GM19099 (cell line): ENCODE results near the gene MALRD1.

Source experiments
- POLR2A ChIP-seq: IDR thresholded peaks from 3 replicates; pipeline ENCODE4 v1.6.1; 2011; ENCODE audit warnings: low read depth; ENCODE audit not compliant: insufficient read length; ENCODE audit errors: extremely low read depth

The MALRD1 gene

DNA sequence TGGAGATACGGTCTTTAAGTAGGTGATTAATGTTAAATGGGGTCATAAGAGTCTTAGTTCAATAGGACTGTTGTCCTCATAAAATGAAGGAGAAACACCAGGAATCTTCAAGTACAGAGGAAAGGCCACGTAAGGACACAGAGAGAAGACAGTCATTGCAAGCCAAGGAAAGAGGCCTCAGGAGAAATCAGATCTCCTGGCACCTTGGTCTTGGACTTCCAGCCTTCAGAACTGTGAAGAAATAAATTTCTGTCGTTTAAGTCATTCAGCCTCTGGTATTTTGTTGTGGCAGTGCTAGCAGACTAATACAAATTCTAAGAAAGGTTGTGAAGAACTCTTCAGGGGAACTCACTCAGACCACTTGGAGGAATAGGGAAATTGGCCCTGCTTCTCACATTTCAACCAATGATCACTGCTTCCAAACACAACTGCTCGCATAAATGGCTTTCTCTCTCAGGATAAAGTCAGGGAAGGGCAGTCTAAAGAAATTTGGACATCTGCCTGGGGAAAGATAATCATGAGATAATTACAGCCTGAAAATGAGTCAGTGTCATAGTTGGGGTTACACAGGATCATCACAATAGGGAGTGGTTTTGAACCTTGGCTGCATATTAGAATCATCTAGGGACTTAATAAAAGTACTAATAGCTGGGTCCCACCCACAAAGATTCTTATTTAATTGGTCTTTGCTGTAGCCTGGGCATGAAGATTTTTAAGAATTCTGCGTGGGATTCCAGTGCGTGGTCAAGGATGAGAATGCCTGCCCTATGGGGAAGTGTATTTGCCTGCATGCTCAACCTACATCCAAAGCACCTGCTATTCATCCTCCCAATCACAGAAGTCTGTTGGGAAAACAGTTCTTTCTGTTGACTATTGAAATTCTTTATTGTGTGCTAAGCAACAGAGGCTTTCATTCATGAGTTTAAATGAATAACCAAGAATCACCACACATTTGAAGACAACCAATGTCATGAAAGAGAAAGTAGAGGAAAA lies 457.0 kb downstream of the MALRD1 start:
- no peak for TF ChIP-seq POLR2A

DNA sequence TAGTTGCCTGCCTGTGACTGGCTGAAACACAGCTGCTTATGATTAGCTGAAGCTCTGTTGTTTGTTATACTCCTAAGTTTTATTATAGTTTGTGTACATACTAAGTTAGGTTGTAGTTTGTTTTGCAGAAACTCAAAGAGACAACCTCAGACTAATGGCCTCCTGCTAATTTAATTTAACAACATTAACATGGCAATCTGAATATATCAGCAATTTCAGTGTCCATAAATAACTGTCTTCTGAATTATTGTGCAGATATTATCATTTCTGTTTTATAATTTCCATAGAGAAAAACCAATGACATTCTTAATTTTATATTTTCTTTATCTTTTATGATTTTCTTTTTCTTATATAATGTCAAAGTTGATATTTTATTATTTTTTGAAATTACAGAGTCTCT lies 469.5 kb downstream of the MALRD1 start:
- TF ChIP-seq POLR2A = no peak

DNA sequence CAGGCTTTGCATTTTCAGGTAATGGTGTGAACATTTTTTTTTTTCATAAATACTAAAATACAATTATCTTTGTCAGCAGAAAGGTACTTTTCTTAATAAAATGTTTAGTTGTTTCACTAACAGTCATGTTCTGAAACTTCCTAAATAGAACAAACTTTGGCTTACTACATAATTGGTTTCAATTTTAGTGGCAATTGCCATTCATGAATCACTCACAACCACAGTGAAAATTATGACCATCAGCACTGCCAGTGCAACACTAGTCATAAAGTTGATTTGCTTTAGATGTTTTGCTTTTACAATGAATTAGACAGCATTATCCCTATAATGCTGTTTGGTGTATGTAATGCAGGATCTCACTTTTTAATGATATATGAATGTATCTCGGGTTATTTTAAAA lies 470.0 kb downstream of the MALRD1 start:
- TF ChIP-seq POLR2A = no peak

DNA sequence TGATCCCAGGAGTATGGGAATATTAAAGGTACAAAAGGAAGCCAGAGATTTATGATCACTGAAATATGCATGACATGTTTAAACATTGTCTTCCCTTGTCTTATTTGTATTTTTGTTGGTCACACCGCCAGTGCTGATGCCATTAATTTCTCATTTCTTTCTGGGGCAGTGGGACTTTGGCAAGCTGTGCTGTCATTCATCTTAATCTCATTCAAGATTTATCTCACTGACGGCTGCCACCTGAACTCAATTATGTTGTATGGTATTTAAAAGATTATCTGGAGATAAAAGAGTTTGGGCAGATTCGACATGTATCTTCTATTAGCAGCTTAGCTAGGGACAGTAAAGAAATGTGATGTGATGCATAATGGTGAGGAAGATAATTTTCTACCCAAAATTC lies 482.7 kb downstream of the MALRD1 start:
- no peak for TF ChIP-seq POLR2A

DNA sequence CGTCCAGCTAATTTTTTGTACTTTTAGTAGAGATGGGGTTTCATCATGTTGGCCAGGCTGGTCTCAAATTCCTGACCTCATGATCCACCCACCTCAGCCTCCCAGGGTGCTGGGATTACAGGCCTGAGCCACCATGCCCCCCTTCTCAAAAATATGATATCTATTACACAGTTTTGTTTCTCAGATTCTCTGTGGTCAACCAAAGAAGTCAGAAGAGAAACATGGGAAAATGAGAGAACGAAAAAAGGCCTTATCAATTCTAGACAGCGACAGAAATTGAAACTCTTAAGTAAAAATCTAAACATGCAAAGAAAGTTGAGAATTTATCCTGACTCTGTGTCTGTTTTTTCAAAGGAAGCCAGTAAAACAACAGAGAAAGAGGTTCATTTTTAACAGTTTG lies 483.8 kb downstream of the MALRD1 start:
- no peak for TF ChIP-seq POLR2A

DNA sequence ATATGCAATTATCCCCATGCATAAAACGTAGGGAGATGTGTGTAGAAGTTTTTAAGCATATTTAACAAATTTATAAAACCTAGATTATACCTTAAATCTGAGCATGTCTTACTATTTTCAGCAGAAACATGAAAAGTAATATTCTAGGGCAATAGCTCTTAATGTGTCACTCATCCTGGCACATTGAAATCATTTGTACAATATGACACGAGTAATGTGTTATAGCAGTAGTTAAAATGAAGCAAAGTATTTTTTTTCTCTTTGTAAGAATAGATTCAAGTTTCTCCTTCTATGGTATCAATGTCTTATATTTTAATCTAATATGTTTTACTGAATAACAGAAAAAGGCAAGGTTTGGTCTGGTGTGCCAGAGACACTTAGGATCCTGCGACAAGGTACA lies 492.7 kb downstream of the MALRD1 start:
- TF ChIP-seq POLR2A = no peak

DNA sequence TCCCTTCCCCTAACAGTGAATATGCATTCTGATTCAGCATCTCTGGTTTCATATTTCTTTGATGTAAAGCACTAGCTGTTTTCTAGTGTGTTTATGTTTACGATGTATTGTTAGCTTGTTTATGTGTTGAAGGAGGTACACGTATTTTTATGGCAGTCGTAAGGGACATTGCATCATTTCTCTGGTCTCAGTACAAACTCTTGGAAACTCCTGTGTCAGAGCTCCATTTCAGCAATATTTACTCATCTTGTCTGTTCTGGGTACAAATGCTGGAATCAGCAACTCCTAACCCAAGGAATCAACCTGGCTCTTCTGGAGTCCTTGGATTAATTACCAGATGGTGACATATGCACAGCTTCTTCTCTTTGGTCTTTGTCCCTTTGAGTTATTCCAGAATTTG lies 497.6 kb downstream of the MALRD1 start:
- no peak for TF ChIP-seq POLR2A

DNA sequence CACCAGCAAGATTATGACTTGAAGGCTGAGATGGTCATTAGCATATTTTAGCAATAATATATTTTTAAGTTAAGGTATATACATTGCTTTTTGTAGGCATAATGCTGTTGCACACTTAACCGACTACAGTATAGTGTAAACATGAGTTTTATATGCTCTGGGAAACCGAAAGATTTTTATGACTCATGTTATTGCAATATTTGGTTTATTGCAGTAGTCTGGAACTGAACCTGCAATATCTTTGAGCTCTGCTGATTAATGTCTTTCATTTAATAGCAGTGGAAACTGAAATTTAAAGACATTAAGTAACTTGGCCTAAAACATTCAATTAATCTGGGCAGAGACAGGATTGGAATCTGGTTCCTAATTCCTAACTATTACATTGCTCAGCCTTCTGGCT lies 500.9 kb downstream of the MALRD1 start:
- no peak for TF ChIP-seq POLR2A

DNA sequence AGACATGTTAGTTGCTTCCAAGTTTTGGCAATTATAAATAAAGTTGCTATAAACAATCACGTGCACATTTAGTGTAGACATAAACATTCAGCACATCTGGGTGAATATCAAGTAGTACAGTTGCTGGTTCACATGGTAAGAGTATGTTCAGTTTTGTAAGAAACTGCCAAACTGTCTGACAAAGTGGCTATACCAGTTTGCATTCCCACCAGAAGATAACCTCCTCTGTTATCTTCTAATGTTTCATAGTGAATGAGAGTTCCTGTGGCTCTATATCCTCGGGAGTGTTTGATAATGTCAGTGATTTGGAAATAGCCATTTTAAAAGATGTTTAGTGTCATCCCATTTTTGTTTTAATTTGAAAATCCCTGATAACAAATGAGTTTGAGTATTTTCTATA lies 508.1 kb downstream of the MALRD1 start:
- no peak for TF ChIP-seq POLR2A

DNA sequence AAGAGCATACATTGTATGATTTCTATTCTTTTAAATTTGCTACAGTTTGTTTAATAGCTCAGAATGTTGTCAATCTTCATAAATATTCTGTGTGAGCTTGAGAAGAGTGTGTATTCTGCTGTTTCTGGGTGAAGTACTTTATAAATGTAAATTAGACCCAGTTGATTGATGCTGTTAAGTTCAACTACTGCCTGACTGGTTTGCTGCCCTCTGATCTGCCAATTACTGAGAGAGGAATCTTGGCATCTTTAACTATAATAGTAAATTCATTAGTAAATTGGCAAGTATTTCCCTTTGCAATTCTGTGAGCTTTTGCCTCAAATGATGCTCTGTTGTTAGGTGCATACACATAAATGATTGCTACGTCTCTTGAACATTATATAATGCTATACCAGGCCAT lies 512.6 kb downstream of the MALRD1 start:
- TF ChIP-seq POLR2A = no peak

DNA sequence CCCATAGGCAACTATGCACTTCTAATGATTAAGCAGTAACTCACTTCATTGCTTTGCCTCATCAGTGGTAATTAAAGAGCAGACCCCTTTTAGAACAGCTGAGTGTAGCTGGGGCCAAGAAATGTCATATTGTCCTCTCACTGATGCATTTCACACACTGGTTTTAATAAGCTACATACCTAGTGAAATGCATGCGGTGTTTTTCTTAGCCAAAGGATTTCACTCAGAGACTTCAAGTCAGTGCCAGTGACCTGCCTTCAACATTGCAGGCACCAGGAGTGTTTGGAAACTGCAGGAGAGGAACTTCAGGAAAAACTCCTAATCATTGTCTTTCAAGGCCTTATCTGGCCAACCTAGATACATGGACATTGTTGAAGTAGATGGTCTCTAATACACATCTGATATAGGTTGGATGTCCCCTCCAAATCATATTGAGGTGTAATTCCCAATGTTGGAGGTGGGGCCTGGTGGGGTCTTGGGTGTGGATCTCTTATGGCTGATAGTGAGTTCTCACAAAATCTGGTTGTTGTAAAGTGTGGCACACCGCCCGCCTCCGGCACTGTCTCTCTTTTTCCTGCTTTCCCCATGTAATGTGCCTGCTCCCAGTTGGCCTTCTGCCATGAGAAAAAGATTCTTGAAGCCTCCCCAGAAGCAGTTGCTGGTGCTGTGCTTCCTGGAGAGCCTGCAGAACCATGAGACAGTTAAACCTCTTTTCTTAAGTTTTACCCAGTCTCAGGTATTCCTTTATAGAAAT lies 515.0 kb downstream of the MALRD1 start:
- no peak for TF ChIP-seq POLR2A

DNA sequence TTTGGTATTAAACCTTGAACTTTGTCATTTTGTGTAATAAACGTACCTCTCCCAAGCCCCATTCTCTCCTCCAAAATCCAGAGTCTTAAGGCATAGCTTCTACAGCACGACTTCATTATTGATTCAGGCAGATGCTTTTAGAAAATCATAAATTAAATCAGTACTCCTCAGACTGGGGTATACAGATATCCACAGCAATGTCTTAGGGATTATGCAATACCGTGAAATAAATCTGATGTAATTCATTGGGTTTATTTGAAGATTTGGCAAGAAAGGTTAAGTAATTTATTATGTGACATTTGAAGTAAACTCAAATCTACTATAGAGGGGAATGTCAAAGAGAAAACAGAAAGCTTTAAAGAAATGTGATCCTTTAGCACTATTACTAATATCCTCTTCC lies 521.5 kb downstream of the MALRD1 start:
- no peak for TF ChIP-seq POLR2A

DNA sequence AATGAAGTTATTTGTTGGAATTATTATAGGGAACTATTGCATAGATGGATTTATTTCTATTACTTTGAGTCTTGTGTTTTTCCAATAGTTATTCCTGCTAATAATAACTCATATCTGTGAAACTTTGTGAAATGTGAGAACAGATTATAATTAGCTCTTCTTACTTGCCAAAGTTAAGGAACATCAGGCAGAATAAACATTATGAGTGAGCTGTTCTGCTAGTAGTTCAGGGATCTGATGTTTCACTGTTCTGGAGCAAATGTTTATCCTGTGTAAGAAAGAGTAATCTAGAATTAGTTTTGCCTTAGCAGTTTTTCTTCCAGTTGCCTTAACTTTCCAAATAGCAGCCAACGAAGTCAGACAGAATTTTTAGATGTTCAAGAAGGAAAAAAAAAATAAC lies 522.4 kb downstream of the MALRD1 start:
- TF ChIP-seq POLR2A = no peak

DNA sequence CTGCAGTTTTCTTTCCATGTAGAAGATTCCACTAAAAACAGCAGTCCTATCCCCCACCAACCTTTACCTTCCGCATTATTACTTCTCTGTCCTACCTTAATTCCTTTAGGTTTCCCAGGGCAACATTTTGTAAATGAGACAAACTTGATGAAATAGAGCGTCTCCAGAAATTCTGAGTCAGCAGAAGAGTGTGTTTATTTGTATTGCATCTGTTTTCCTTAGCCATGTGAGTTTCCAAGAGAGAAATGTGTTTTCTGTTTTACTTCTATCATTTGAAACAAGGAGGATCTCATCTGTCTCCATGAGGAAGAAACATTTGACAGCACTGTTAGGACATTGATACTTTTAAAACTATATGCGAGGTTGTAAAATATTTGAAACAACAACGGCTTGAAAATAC lies 523.5 kb downstream of the MALRD1 start:
- TF ChIP-seq POLR2A = no peak

DNA sequence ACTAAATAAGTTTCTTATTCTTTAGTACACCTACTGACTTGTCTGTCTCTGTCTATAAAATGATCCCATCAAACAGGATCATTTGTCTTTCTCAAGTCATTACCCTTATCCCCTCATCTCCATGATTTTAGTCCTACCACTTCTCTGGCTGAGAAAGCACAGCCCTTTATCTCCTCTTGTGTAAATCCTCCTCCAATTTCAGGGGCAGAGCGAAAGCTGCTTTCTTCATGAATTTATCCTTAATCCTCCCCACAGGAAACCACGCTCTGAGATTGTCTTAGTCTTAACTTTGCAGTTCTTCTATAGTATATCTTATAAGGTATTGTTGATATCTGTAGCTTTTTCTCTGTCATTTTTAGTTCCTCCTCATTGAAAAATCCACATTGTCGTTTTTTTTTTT lies 528.0 kb downstream of the MALRD1 start:
- TF ChIP-seq POLR2A = no peak

DNA sequence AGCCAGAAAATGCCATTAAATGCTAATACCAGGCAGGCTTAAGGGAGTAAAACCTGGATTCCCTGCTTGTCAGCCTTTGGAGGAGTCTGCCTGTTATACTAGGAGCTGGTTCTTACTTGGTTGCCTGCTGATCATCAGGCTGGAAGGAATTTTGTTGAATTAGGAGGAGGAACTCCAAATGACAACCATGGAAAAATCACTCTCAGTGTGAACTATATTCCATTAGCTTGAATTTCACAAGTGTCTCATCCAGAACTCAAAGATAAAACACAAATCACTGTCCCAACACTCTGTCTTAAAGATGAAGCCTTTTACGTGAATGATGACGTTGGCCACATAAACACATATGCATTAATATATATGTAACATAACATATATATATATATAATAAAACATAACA lies 528.8 kb downstream of the MALRD1 start:
- no peak for TF ChIP-seq POLR2A

DNA sequence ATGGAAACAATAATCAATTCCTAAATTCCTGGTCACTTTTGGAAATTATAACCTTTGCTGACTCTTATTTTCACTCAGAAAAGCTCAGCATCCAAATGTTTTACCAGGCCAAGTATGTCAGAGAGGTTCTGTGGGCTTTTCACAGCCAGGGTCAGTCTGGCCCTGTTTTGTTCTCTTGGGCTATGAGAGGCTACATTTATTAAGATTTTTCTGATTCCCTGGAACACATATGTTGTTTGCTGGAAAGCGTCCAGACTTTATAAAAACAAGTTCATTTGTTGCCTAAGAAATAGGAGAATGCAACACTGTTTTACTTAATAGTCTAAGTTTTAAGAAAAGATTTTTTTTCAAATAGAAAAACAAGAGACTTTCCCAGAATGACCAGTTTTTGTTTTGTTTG lies 529.2 kb downstream of the MALRD1 start:
- TF ChIP-seq POLR2A = no peak

DNA sequence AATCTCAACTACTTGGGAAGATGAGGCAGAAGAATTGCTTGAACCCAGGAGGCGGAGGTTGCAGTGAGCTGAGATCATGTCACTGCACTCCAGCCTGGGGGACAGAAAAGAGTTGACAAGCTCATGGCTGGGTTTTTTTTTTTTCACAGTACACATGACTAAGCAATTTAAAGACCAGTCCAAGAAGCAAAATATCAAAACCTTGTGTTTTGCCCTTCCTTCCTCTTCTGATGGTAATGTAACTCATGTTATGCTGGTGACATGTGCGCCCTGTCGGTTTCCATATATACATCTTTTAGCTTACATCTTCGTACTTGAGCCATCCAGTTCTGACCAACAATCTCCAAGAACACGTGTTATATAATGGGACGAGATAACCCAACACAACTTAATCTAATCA lies 530.0 kb downstream of the MALRD1 start:
- no peak for TF ChIP-seq POLR2A
